Measurements from ENCODE around the gene PHKB.

The PHKB gene

GRCh38 chr16:47636501-47637099 is 175.5 kb downstream of the PHKB start:
- Histone ChIP-seq H3K36me3 (ENCODE audit: low read depth) (no peaks in the 10 kb centered on the region; the same call in 1 of the 2 replicates), H3K9me3 (ENCODE audit: severe bottlenecking) (no peaks in the 10 kb centered on the region), H3K4me3 (ENCODE audit: severe bottlenecking) (no peak overlapping the region), H3K4me1 (ENCODE audit: insufficient read depth, poor library complexity, severe bottlenecking) (no peaks in the 10 kb centered on the region), H3K27ac (ENCODE audit: poor library complexity, severe bottlenecking) (no peak overlapping the region), H3K27me3 (ENCODE audit: insufficient read depth, poor library complexity, severe bottlenecking) (no peaks in the 10 kb centered on the region)
- ATAC-seq (ENCODE audit: low read depth) (no peak), DNase-seq (ENCODE audit: low spot score) (no peak)
- no peak for TF ChIP-seq CTCF (IDR thresholded peaks at IDR 0.05; ENCODE audit: poor library complexity, severe bottlenecking)

GRCh38 chr16:47638175-47638574 is 177.0 kb downstream of the PHKB start:
- DNase-seq (ENCODE audit: low spot score) (no peak), ATAC-seq (ENCODE audit: low read depth) (no peak)
- H3K4me1 ChIP-seq (ENCODE audit: insufficient read depth, poor library complexity, severe bottlenecking) = no peaks in the 10 kb centered on the region
- H3K9me3 ChIP-seq (ENCODE audit: severe bottlenecking) = no peaks in the 10 kb centered on the region
- no peaks in the 10 kb centered on the region for H3K27me3 ChIP-seq (ENCODE audit: insufficient read depth, poor library complexity, severe bottlenecking)
- H3K4me3 ChIP-seq (ENCODE audit: severe bottlenecking) = no peak overlapping the region
- TF ChIP-seq CTCF (IDR thresholded peaks at IDR 0.05; ENCODE audit: poor library complexity, severe bottlenecking) = no peak
- peaks cover 13% of the 10 kb centered on the region for H3K36me3 ChIP-seq (ENCODE audit: low read depth)
- no peak overlapping the region for H3K27ac ChIP-seq (ENCODE audit: poor library complexity, severe bottlenecking)

- Histone ChIP-seq H3K9me3 (ENCODE audit: severe bottlenecking) (no peaks in the 10 kb centered on the region), H3K27ac (ENCODE audit: poor library complexity, severe bottlenecking) (no peak overlapping the region), H3K27me3 (ENCODE audit: insufficient read depth, poor library complexity, severe bottlenecking) (no peaks in the 10 kb centered on the region), H3K4me1 (ENCODE audit: insufficient read depth, poor library complexity, severe bottlenecking) (peaks cover 3% of the 10 kb centered on the region), H3K4me3 (ENCODE audit: severe bottlenecking) (no peak overlapping the region), H3K36me3 (ENCODE audit: low read depth) (peaks cover 16% of the 10 kb centered on the region)
- DNase-seq (ENCODE audit: low spot score) = no peak
- no peak for TF ChIP-seq CTCF (IDR thresholded peaks at IDR 0.05; ENCODE audit: poor library complexity, severe bottlenecking)
- ATAC-seq (ENCODE audit: low read depth) = no peak
Observed at GRCh38 chr16:47640661-47641060, 179.5 kb downstream of the PHKB start.

GRCh38 chr16:47643323-47644000 is 182.3 kb downstream of the PHKB start:
- Histone ChIP-seq H3K4me3 (ENCODE audit: severe bottlenecking) (no peak overlapping the region), H3K36me3 (ENCODE audit: low read depth) (peaks cover 30% of the 10 kb centered on the region), H3K4me1 (ENCODE audit: insufficient read depth, poor library complexity, severe bottlenecking) (peaks cover 3% of the 10 kb centered on the region), H3K27ac (ENCODE audit: poor library complexity, severe bottlenecking) (no peak overlapping the region), H3K27me3 (ENCODE audit: insufficient read depth, poor library complexity, severe bottlenecking) (no peaks in the 10 kb centered on the region), H3K9me3 (ENCODE audit: severe bottlenecking) (no peaks in the 10 kb centered on the region)
- TF ChIP-seq CTCF (IDR thresholded peaks at IDR 0.05; ENCODE audit: poor library complexity, severe bottlenecking) = no peak
- DNase-seq (ENCODE audit: low spot score) (no peak), ATAC-seq (ENCODE audit: low read depth) (no peak)

GRCh38 chr16:47644166-47644565 is 183.0 kb downstream of the PHKB start:
- H3K27me3 ChIP-seq (ENCODE audit: insufficient read depth, poor library complexity, severe bottlenecking) = no peaks in the 10 kb centered on the region
- peaks cover 38% of the 10 kb centered on the region for H3K36me3 ChIP-seq (ENCODE audit: low read depth)
- no peaks in the 10 kb centered on the region for H3K9me3 ChIP-seq (ENCODE audit: severe bottlenecking)
- ATAC-seq (ENCODE audit: low read depth) (peak; percentile 60), DNase-seq (ENCODE audit: low spot score) (no peak)
- no peak overlapping the region for H3K27ac ChIP-seq (ENCODE audit: poor library complexity, severe bottlenecking)
- TF ChIP-seq CTCF (IDR thresholded peaks at IDR 0.05; ENCODE audit: poor library complexity, severe bottlenecking) = no peak
- no peak overlapping the region for H3K4me3 ChIP-seq (ENCODE audit: severe bottlenecking)
- peaks cover 3% of the 10 kb centered on the region for H3K4me1 ChIP-seq (ENCODE audit: insufficient read depth, poor library complexity, severe bottlenecking)

Data from RWPE2 (cell line).